ENCODE results near the gene ZIC4.

Gene ZIC4

DNA sequence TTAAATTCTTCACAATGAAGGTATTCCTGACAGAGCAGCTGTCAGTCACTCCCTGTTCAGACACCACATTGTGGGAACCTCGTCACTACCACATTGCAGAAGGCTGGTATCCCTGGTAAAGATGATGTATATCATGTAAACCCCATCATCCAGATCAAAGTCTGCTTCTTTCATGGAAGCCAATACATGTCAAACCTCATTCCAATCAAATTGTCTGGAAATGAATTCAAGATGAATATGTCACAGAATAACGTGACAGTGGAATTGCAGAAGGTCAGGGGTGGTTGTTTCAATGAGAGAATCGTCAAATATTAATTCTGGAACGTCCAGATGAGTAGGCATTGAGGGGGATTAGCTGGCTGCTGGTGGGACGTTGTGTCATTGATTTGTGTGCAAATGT, 4.2 kb downstream of the ZIC4 start:
- DNase-seq (ENCODE audit: low spot score), result no peak
- in situ Hi-C loops (cut with MboI; ENCODE audit: low sequenced_read_pairs, unreplicated experiment), result no loop called here
- TF ChIP-seq, protein P1, sequence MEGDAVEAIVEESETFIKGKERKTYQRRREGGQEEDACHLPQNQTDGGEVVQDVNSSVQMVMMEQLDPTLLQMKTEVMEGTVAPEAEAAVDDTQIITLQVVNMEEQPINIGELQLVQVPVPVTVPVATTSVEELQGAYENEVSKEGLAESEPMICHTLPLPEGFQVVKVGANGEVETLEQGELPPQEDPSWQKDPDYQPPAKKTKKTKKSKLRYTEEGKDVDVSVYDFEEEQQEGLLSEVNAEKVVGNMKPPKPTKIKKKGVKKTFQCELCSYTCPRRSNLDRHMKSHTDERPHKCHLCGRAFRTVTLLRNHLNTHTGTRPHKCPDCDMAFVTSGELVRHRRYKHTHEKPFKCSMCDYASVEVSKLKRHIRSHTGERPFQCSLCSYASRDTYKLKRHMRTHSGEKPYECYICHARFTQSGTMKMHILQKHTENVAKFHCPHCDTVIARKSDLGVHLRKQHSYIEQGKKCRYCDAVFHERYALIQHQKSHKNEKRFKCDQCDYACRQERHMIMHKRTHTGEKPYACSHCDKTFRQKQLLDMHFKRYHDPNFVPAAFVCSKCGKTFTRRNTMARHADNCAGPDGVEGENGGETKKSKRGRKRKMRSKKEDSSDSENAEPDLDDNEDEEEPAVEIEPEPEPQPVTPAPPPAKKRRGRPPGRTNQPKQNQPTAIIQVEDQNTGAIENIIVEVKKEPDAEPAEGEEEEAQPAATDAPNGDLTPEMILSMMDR (IDR thresholded peaks at IDR 0.05; ENCODE audit: borderline replicate concordance, control extremely low read depth, extremely low read depth, insufficient read depth, missing control alignments), result no peak

DNA sequence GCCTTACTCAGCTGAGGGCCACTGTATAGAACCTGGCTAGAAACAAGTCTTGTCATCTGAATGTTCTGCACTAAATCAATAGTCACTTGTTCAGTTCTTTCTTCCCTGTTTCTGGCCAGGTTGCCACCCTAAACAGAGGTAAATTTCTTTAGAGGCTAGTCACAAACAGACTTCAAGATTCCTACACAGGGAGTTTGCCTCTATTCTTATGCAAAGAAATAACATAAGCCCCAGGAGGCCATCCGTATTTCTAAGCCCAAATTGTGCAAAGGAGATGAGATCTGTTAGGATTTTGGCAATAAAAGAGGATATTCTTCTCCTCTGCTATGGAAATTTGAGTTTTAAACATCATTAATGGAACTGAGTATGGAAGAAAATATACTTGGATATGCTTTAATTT, 4.9 kb downstream of the ZIC4 start:
- TF ChIP-seq, protein P1 (IDR thresholded peaks at IDR 0.05; ENCODE audit: borderline replicate concordance, control extremely low read depth, extremely low read depth, insufficient read depth, missing control alignments), result no peak
- in situ Hi-C loops (cut with MboI; ENCODE audit: low sequenced_read_pairs, unreplicated experiment), result no loop called here
- DNase-seq (ENCODE audit: low spot score), result no peak

DNA sequence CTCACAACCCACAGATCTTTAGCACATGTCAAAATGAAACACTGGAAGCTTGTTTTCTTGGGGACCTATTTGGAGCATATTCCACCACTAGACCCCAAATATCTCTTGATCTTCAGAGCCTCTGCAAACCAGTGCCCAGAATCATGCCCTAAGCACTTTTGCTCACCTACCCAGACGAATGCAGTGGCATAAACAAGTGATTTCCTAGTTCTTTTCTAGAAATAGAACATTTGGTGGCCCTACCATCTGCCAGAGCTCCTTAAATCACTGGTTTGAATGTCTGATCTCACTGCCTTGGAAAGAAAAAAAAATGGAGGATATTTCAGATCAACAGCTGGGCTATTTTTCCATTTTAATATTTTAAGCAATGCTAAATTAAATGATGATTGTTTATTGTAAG, 5.3 kb downstream of the ZIC4 start:
- DNase-seq (ENCODE audit: low spot score), result no peak
- in situ Hi-C loops (cut with MboI; ENCODE audit: low sequenced_read_pairs, unreplicated experiment), result no loop called here

DNA sequence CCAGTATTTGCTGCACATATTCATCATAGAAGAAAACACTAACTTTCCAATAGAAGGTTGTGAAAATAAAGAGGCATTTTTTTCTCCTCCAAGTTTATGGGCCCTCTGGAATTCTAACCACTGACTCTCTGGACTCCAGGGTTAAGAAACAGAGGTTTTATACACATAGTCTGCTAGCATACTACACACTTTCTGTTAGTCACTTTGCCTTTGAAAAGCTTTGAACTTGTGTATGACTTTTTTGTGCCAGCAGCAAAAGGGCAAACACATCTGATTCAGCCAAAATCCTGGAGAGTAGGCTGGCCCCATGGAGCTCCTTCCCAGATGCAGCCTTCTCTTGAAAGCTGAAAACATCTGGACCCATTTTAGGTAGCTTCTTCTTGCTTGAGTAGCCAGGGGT, 6.2 kb downstream of the ZIC4 start:
- TF ChIP-seq, protein P1 (IDR thresholded peaks at IDR 0.05; ENCODE audit: borderline replicate concordance, control extremely low read depth, extremely low read depth, insufficient read depth, missing control alignments), result no peak
- in situ Hi-C loops (cut with MboI; ENCODE audit: low sequenced_read_pairs, unreplicated experiment), result no loop called here
- no peak for DNase-seq (ENCODE audit: low spot score)

More for the DNA sequence above, 5.3 kb downstream of the ZIC4 start:
- TF ChIP-seq, protein P1 (IDR thresholded peaks at IDR 0.05; ENCODE audit: borderline replicate concordance, control extremely low read depth, extremely low read depth, insufficient read depth, missing control alignments), result no peak

DNA sequence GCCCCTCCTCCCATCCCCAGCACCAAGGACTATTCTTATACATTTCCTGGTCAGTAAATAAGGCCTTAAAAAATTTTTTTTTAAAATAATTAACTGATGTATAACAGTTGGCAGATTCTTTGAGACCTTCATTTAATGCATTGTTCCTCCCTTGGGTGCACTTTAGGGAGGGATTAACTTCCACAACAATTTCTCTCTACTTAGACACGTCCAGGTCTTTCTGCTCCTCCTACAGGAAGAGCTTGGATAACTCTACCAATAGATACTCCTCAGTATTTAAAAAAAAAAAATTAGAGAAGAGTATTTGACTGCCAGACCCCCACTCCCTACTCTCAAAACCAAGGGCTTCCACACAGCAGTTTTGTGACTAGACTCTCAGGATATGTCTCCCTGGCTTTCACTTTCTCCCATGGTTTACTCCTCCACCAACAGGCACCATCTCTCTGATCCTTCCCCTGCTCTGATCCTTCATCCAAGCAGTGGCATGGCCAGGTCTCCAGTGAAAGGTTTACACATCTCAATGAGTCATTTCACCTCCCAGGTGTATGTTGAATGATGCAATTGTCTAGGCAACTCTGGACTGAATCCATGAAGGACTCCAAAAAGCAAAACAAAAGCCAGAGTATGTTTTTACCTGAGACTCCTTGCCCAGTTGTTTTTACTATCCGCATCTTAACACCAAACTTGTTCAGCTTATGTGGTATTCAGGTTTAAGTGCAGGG, 7.4 kb downstream of the ZIC4 start:
- DNase-seq (ENCODE audit: low spot score), result no peak

DNA sequence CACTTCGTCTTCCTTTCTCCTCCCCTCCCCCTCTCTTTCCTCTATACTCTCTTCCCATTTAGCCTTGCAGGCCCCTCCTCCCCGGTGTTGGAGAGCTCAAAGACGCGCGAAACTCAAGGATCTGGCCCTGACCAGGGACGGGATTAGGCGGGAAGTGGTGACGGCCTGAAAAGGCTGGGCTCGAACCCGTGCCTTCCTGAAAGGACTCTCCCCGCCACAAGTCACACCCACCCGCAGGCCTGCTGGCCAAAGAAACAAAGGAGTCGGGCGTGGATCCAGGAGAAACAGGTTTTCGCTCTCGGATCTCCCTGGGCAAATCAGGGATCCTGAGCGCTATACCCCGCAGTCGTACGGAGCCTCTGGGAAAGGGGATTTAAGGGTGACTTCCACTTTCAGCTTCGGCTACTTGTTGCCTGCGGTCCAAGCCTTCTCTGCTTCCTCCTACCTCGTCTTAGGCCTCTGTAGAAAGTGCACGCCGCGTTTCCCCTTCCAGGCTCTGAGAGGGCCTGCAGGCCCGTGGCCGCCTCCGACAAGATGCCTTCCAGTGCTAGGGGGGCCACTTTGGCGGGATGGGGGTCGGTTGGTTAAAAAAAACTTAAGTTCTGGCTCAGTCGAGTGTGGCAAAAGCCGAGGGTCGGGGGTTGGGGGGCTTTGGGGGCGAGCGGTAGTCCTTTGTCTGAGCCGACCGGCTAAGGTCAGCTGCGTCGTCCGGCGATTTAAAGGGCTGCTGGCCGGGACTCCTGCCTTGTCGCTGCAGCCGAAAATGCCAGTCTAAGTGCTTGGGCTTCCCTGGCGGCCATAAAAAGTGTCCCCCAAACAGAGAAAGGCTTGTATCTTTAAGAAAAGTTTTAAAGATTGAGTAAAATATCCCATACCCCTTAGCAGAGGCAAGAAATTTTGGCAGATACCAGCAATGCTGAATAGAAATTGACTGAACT, 8.2 kb downstream of the ZIC4 start:
- in situ Hi-C loops (cut with MboI; ENCODE audit: low sequenced_read_pairs, unreplicated experiment), result no loop called here
- TF ChIP-seq, protein P1 (IDR thresholded peaks at IDR 0.05; ENCODE audit: borderline replicate concordance, control extremely low read depth, extremely low read depth, insufficient read depth, missing control alignments), result no peak
- DNase-seq (ENCODE audit: low spot score), result no peak

More for the DNA sequence above, 7.4 kb downstream of the ZIC4 start:
- in situ Hi-C loops (cut with MboI; ENCODE audit: low sequenced_read_pairs, unreplicated experiment), result no loop called here
- TF ChIP-seq, protein P1 (IDR thresholded peaks at IDR 0.05; ENCODE audit: borderline replicate concordance, control extremely low read depth, extremely low read depth, insufficient read depth, missing control alignments), result no peak
